ENCODE measurements around the gene ITPK1.

GRCh38 chr14:92900660-92901059, 215.1 kb downstream of the ITPK1 start:
- no peak for TF ChIP-seq CTCF (conservative IDR thresholded peaks at IDR 0.05)
- no peak for TF ChIP-seq EZH2 (IDR thresholded peaks at IDR 0.05; ENCODE audit: low read depth)
